NCI-H82 (cell line): Measurements from ENCODE around the gene JARID2.

Experiments used
- DNase-seq: peaks from one replicate; lab custom pipeline; 2025; lab: John Stamatoyannopoulos, UW

The JARID2 gene

DNA sequence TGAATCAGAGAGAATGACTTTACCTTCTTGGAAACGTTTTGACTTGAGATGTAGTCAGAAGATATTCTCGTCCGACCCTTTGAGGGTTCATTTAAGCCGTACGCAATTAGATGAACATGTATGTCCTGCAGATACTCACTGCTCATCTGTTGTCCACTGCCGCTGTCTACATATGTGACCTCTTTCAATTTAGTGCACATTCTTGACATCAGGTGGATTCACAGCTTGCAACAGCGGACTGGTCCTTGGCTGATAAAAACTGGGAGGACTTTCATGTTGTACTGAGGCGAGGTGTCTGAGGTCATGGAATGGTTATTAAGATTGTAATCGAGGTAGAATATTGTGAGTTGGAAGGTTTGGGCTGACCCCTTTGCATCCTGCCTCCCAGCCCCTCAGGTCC, 194.2 kb downstream of the JARID2 start:
- no peak for DNase-seq

DNA sequence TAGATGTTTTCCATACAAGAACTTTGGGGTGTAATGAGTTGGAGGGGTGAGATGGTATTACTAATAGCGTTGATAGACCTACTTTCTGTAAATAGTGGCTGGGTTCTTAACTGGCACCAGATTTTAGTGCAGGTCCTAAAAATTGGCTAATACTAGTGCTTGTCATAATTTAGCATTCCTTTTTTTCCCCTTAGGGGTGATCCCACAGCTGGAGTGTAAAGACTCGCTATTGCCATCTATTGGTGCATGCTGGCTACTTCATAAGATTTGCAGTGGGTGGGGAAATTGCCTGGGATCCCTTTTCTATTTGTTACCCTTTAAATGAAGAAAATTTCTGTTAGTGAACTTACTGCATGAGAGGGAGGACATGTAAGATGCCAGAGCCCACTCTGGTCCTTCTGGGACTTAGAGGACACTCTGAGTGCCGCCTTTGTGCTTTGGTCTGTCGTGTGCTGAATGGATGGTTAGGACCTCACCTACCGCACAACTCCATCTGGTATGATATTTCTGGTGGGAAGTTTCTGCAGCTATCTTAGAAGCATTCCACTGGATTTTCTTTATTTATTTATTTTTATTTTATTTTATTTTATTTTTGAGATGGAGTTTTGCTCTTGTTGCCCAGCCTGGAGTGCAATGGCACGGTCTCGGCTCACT, 195.5 kb downstream of the JARID2 start:
- DNase-seq, result peak; percentile 74

DNA sequence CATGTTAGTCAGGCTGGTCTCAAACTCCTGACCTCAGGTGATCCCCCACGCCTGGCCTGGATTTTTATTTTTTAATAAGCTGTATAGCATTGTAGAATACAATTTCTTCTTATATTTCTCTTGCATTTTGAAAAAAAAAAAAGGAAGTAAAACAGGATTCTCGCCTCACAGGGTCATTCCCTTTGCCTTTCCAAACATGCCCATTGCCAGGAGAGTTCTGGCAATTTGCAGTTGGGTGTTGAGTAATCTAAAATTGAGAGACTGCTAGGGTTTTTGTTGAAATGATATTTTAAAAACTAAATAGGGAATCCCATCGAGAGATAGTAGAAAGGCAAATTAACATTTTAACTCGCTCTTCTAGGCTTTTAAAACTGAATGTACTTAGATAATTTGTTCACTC, 196.1 kb downstream of the JARID2 start:
- no peak for DNase-seq

DNA sequence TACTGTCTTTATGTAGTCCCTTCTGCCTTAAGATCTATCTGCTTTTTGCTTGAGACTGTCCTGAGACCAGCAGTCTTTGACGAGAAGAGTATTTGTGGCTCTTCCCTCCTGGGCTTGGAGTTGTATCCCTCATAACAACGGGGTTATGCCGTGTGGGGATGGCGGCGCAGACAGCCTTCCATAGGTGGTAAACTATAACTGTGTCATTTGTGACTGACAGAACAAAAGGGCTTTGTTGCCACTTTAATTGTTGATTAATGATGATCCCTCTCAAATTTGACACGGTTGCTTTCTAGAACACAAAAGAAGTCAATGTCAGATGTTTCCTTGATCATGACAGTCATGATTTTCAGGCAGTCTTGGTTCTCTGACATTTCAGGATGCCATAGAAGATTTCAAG, 196.6 kb downstream of the JARID2 start:
- DNase-seq, result peak; percentile 33

DNA sequence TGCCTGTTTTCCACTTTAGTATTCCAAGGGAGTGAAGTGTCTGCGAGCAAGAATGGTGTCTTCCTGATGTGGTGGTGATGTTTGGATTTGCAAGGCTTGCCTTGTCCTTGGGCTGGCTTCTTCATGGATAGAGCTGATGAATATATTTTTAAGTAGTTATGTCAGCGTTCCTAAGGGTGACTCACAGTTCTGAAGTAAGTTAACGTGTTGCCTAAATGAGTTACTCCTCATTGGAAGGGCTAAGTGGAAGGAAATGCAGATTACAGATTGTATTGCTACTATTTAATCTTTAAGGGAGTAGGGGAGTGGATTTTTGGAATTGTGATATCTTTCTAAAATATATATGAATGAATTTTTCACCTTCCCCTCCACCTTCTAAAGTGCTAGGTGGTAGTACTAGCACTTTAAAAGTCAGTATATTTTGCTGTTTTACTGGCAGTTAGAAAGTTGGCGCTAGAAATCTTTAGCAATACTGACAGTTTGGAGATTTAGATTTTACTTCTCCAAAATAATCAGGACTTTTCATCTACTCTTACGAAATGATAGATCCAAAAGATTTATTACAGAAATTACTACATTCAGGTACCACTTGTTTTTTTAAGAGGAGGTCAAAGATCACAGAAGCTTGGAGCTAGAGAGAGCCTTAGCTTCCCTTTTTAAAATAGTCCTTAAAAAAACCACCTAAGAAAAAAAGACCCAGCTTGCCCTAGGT, 197.4 kb downstream of the JARID2 start:
- no peak for DNase-seq

DNA sequence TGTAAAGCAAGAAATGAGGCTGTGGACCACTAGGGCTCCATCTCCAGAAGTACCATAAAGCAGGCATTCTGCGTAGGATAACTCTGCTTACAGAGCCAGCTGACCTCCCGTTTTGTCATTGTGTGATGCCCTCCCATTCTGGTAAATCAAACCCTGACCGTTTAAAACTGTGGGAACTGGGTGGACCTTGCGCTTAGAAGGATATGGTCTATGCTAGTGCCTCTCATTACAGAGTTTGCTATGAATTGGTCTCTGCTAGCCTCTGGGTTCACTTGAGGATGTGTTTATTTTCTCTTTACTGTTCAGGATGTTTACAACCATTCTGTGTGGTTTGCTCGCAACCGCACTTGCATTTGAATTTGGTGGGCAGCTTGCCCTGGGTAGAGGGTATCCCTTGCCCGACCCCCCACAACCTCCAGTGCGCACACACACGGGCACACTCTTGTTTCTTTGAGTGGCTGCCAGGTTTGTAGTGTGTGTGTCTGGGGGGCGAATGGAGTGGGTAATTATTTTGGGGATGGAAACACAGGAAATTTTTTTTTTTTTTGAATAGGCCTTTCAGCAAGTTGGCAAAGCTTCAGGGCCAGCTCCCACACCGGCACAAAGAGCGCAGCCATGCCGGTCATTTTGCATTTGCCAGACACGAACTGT, 198.3 kb downstream of the JARID2 start:
- peak; percentile 32 for DNase-seq

DNA sequence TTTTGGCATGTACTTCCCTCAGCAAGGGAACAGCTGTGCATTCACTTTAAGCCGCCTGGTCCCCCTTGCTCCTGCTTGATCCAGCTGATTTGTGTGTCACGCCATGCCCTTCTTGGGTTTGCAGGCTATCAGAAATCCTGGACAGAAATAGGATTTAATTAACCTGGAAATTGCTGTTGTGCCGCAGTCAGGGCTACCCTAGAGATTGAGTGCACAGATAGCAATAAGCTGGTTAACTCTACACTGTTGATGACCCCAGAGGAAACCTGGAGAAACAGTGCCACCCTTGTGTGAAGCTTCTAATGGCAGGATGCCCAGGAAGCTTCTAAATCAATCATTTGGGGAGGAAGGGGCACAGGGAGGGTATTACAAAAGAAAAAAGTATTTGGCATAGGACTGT, 199.0 kb downstream of the JARID2 start:
- DNase-seq, result peak; percentile 94

DNA sequence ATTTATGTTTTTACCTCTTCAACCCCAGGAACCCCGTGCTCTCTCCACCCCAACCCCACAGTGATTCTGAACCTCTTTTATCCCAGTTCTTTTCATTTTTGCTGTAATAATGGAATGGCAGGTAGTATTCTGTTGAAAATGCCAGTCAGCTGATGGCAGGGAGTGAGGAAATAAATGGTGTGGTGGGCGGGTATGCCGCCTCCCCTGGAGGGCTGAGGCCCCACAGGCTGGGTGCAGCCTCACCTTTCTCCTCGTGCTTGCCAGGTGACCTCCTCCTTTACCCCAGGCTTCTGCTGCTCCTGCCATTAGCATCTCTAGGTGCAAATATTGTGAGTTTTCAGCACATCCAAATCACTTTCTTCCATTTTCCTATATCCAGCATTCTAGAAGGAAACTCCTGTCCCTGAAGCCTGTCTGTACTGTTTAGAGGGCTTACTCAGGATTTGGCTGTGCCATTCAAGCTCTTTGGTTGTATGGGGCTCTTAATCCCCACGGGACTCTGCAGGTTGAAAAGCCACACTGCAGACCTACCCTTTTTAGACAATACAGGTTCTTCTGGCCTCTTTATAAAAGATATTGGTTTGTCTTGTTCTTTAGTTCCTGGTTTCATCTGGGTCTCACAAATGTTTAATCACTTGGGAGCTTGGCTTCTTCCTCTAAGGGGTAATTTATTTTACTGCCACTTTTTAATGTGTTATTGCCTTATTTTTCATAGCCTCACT, 201.8 kb downstream of the JARID2 start:
- peak; percentile 74 for DNase-seq

DNA sequence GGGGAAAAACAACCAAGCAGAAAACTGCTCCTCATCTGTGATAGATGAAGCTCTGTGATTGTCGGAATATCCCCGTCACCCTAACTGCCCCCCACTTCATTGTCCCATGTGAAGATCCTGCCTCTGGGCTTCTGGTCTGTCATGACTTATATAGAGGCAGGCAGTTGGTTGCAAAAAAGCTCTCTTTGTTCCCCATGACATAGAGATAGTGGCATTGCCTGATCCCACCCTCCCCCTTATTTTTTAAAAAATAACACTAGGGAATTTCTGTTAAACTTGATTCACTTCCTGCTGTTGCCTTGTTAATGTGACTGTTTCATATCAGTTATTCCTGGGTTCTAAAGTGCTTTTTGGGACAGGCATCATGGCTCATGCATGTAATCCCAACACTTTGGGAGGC, 203.1 kb downstream of the JARID2 start:
- no peak for DNase-seq

DNA sequence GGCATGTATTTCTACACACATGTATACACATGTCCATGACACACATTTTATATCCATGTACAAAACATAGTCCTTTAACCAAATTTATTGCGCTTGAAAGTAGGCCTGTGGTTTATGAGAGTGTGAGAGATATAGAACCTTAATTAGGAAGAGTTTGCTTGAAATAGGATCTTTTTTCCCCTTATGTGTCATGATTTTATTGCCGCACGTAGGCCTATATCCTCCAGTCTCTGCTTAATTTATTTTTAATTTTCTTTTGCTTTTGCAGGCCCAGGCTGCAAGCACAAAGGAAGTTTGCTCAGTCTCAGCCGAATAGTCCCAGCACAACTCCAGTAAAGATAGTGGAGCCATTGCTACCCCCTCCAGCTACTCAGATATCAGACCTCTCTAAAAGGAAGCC, 205.9 kb downstream of the JARID2 start:
- no peak for DNase-seq

DNA sequence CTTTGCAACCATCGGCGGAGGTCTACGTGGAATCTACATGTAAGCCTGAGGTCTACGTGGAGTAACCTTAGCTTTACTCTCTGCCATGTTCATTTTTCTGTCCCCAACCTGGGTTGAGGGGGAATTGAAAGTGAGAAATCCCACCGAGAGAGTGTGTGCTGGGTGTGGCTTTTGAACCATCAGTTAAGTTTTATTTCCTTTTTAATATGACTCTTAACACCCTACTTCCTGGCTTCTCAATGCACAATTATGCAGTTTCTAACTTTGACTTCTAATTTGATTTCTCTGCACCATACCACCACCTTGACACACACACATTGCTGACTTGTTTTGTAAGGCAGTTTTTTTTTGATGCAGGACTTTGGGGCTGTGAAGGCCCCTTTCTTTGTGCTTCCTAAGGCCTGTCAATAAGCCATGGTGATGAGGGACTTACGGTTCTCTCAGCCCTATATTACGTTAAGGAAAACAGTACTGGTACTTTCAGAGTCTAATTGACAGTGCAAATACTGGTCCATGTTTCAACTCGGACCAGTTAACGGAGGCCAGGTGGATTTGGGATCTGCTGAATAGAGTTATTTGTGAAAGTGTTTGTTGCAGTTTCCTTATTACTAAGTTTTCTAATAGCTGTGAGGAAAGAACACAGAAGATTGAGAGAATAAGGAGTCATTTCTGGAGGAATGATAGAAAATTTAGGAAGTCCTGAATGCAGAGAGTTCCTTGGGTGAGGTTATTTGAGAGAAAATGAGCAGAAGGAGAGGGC, 206.5 kb downstream of the JARID2 start:
- no peak for DNase-seq

DNA sequence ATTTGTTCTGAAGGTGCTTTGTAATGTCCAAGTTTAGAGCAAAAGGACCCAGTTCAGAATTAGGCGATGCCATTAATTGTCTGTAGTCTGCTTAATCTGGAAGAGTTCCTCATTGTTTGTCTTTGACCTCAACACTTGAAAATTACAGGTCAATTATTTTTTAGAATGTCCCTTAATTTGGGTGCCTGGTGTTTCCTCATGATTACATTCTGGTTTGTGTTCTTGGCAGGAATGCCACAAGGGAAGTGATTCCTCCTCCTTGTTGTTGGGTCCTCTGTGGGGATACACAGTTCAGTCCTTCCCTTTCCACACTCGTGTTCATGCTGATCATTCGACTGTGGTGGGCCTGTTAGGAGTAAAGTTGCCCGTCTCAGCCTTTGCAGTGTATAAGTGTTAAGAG, 207.3 kb downstream of the JARID2 start:
- no peak for DNase-seq

DNA sequence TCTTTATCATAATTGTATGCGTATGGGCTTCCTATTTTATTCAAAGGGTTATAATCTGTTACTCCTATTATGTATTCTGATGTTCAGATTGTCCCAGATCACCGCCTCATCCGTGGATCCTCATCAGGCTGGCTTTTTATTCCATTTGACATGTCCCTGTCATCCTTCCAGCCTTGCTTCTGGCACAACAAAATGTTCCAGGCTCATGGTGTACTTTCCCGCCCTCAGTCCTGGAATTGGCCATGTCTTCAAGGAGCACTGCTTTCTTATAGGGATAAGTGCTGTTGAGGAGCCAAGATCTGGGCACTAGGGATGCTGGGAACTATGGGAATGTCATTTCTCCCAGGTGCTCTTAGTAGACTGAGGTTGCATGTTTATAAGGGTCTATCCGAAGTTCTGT, 207.8 kb downstream of the JARID2 start:
- DNase-seq, result no peak

DNA sequence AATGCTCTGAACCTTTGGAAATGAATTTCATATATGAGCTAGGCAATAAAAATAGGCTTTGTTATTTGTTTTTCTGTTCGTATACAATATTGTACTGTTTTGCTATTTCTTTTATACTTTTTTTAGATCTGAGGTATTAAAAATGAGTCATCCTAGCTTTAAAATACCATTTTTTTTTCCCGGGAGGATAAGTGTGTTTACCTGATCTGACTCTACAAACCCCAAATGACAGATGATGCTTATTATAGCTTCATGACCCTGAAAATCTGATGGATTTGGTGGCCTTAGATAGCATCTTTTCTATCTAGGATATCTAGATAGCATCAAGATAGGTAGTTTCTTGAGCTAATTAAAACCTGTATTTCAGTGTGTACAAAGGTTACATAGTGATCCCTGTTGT, 210.6 kb downstream of the JARID2 start:
- peak; percentile 57 for DNase-seq

DNA sequence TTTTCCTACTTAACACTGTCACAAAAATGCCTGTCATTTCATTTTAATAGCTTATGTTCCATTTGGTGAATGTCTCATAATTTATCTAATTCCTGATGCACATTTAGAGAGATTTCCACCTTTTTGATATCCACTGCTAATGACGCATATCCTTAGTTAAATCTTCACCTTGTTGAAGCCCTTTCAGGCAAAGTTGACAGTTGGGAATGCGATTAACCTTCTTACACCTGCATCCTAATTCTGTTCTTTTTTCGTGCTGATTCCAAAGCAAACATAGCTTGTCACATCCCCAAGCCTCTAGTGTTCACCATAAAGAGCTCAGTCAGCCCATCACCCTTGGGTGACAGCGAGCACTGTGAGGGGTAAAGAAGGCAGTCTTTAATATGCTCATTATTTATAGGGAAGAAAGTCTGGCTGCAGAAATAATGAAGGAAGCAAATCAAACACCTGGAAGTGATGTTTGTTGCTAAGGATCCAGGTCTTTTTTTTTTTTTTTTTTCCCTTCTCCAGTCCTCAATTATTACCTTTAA, 211.3 kb downstream of the JARID2 start:
- peak; percentile 38 for DNase-seq

DNA sequence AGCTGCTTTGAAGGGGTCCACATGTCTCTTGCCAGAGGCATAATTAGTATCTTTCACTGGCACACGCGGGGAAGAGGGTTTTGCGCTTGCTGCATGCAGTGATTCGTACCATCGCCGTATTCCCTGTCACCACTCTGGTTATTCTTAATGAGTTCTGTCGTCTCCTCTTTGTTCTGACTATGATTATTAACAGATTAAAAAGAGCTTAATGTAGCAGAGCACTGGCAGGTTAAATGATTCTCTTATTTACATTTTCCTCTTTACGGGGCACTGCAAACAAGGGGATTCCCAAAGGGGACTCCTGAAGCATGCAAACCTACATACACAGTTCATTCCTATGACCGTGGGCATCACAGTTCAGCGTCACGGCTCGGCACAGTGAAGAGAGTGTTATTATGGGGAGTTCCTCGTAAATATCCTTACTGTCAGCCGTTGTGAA, 212.2 kb downstream of the JARID2 start:
- DNase-seq, result peak; percentile 51

DNA sequence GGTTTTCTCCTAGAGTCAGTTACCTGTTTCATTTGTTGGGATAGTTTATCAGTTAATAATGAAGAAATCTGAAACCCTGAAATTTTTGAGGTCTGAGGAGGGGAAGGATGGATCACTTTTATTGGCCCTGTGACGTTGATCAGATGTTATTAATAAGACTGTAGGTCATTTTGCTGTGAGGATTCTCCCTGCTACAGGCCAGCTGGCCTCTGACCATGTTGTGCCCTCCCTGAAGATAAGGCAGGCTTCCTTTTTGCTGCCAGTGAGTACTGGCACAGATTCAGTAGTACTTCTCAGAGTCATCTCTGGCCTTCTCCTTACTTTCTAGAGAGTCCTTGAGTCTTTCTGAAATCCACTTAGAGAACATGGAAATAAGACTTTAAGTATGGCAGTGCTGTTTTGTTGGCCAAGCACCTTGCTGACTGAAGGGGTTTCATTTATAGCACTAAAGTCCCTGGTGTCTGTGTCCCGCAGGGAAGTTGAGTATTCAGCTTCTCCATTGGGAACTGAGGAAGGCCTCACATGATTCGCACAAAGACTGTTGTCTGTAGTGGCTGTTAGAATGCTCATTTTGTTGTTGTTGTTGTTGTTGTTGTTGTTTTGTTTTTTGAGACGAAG, 214.3 kb downstream of the JARID2 start:
- DNase-seq, result no peak

DNA sequence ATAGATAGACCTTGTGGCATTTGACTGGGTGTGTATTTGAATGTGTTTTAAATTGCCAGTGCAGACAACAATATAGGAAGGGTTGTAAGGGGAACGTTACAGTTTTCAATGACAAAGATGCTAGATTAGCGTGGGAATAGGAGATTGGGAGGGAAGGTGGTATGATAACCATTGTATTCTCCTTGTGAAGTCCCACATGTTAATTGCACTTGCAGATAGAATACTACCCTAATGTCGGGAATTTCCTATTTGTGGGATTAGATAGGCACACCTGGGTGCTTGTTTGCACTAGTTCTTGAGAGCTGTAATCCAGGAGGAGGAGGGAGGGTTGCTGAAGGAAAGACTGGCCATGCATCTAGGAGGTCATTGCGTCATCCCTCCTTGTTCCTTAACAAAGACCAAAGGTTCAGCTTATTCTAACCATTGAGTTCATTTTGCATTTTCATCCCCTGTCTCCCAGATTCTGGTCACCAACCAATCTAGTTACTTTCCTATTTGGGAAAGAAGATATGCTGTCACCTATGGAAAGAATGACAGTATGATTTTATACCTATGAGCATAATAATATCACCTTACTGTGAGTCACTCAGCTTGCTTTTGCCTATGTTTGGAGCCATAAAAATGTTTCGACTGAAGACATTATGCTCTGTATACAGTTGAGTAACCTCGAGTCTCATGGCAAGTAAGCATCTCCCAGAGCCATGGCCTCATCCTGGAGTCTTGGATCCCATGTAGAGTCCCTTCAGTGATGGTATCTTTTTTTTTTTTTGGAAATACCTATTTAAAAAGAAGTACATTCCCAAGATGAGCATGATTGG, 215.5 kb downstream of the JARID2 start:
- DNase-seq, result peak; percentile 30

DNA sequence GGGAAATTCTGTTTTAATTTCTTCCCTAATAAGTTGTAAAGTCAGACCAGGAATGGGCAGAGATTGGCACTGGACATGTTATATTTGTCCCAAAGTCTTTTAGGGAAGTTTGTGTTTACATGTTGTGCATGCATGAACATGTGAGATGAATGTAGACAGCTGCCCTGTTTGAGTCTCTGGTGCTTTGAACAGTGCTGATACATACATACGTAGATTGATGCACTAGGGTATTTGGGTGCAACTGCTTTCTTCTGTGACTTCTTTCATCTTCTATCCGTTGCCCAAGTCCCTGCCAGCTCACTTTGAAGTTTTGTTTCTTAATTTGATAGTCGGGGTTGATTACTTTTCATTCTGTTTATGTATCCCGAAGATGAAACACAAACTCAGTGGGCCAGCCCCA, 216.4 kb downstream of the JARID2 start:
- no peak for DNase-seq
